Mucosa of gallbladder (tissue), 1 donor: ENCODE data around the gene EIF1AD. TPM values are rescaled to one million over a fixed set of nuclear protein-coding genes. Genes with fewer than 3 reads are reported as not detected.
"Not testable (repeated sequence)": the region's sequence is repeated elsewhere in the genome, so short reads cannot be mapped to it uniquely, and the experiment has no call there.

Source experiments
- DNase-seq: peaks from one replicate; pipeline ENCODE4 v3.0.0-alpha.2; 2020; ENCODE audit warnings: low spot score
- total RNA-seq: library from RNA; stranded (reverse); gene quantifications from one replicate; pipeline ENCODE4 v1.2.1, GENCODE V29; 2021
- donor health status: DM: no; HTN: no; CAD: no.

Gene EIF1AD
- total RNA-seq, 1 donor from 2014 or later, result 29.2 TPM

- DNase-seq, result no peak
Observed at GRCh38 chr11:65968600-65969482, 33.1 kb downstream of the EIF1AD start.

GRCh38 chr11:65967329-65967934, 34.5 kb downstream of the EIF1AD start:
- DNase-seq, result no peak

- DNase-seq, result no peak
Observed at GRCh38 chr11:65965986-65966762, 35.8 kb downstream of the EIF1AD start.

GRCh38 chr11:65964906-65965305, 37.1 kb downstream of the EIF1AD start:
- no peak for DNase-seq

DNA sequence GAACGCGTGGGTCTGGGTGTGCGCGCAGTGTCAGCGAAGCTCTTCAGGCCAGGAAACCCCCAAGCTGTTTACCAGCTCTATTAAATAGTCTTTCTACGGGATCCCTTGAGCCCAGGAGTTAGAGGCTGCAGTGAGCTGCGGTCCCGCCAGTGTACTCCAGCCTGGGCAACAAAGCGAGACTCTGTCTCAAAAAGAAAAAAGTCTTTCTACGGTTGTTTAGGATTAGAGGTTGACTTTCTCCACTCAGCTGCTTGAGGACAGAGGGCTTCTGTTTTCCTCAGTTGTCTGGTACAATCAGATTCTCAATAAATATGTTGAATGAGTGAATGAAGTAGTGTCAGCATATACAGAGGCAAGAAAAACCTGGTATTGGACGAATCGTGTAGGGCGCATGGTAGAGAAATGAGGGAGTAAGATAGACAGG, 39.8 kb downstream of the EIF1AD start:
- DNase-seq, result no peak

DNA sequence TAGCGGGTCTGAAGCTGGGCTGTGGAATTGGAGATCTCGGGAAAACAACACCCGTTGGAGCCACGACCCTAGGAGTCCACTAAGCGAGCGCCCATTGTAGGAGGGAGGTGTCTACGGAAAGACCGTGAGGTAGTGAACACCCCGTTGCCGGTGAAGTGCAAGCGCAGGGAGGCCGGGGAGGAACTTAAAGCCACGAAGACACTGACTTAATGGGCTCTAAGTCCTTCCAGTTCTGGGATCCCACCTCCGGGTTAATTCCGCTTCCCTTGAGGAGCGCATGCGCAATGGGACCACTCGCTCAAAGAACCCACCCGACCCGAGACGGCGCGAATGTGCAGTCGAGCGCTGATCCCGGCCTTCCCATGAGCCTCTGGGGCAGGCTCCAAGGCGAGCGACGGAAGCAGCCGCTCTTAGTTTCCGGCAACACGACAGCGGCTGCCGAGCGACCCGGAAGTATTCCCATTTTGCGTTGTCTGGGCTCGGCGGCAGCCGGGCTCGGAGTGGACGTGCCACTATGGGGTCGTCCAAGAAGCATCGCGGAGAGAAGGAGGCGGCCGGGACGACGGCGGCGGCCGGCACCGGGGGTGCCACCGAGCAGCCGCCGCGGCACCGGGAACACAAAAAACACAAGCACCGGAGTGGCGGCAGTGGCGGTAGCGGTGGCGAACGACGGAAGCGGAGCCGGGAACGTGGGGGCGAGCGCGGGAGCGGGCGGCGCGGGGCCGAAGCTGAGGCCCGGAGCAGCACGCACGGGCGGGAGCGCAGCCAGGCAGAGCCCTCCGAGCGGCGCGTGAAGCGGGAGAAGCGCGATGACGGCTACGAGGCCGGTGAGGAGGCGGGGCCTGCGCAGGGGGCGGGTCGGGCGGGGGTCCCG, 40.5 kb downstream of the EIF1AD start, which contains the start of gene SART1:
TSS of gene SART1 (plus strand) at position 468 of the 874 bp plus-strand sequence. CDS start at position 515, 47 bp downstream.
- DNase-seq, result peak; percentile 98

GRCh38 chr11:65960824-65961266, 41.1 kb downstream of the EIF1AD start:
- no peak for DNase-seq

DNA sequence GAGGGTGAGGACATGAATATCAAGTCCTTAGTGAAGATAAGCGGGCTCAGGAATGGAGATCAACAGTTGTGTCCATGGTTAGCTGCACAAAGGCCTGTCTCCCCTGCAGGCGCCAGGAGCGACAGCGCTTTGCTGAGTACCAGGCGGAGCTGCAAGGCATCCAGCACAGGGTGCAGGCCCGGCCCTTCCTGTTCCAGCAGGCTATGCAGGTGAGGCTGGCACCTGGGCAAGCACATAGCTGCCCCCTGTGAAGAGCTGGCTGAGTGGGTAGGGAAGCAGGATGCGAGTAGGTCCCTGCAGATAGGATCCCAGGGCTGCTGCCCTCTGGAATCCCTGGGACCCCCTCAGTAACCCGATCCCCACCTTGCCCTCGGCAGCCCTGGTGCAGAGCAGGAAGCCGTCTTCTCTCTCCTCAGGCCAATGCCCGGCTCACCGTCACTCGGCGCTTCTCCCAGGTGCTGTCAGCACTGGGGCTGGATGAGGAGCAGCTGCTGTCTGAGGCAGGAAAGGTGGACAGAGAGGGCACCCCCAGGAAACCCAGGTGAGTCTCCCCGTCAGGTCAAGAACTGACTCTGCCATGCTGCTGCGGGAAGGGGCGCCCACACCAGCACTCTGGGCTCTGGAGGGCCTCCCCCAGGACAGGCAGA, 43.1 kb downstream of the EIF1AD start:
- no peak for DNase-seq

- no peak for DNase-seq
Observed at GRCh38 chr11:65958291-65958690, 43.7 kb downstream of the EIF1AD start.

GRCh38 chr11:65954771-65955170, 47.2 kb downstream of the EIF1AD start:
- no peak for DNase-seq

GRCh38 chr11:65953471-65953870, 48.5 kb downstream of the EIF1AD start:
- DNase-seq, result no peak

DNA sequence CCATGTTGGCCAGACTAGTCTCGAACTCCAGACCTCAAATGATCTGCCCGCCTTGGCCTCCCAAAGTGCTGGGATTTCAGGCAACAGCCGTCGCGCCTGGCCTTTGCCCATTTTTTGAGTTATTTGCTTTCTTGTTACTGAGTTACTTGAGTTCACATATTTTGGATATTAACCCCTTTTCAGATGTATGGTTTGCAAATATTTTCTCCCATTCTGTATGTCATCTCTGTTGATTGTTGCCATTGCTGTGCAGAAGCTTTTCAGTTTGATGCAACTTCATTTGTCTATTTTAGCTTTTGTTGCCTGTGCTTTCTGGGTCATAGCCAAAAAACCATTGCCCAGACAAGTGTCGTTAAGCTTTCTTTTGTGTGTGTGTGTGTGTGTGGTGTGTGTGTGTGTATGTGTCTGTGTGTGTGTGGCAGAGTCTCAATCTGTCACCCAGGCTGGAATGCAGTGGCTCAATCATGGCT, 49.9 kb downstream of the EIF1AD start:
- no peak for DNase-seq

GRCh38 chr11:65951641-65952040, 50.3 kb downstream of the EIF1AD start:
- not testable (repeated sequence) for DNase-seq

GRCh38 chr11:65950711-65951110, 51.2 kb downstream of the EIF1AD start:
- not testable (repeated sequence) for DNase-seq

DNA sequence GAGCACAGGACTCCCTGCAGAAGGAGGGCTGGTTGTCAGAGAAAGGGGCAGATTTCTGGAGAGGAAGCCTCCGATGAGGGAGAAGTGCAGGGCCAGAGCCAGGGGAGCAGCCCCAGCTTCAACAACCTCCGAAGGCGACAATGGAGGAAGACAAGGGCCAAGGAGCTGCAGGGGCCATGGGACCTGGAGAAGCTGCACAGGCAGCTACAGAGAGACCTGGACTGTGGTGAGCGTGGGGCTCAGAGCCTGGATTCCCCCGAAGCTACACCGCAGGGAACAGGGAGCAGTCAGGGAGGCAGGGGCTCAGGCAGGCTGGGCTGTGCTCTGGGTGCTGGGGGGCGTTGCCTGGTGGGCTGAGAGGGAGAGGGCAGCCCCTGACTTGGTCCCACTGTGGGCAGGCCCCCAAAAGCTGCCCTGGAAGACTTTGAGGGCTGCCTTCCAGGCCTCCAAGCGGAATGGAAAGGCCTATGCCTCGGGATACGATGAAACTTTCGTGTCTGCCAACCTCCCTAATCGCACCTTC, 54.3 kb downstream of the EIF1AD start:
- no peak for DNase-seq

GRCh38 chr11:65947133-65947532, 54.8 kb downstream of the EIF1AD start:
- DNase-seq, result no peak

- DNase-seq, result no peak
Observed at GRCh38 chr11:65946655-65947054, 55.3 kb downstream of the EIF1AD start.
